ENCODE results near the gene PRSS53. TPM values are rescaled to one million over a fixed set of nuclear protein-coding genes. Genes with fewer than 3 reads are reported as not detected.

Gene PRSS53
- total RNA-seq, 1 donor, result 1.7 TPM

- TF ChIP-seq, protein P1, sequence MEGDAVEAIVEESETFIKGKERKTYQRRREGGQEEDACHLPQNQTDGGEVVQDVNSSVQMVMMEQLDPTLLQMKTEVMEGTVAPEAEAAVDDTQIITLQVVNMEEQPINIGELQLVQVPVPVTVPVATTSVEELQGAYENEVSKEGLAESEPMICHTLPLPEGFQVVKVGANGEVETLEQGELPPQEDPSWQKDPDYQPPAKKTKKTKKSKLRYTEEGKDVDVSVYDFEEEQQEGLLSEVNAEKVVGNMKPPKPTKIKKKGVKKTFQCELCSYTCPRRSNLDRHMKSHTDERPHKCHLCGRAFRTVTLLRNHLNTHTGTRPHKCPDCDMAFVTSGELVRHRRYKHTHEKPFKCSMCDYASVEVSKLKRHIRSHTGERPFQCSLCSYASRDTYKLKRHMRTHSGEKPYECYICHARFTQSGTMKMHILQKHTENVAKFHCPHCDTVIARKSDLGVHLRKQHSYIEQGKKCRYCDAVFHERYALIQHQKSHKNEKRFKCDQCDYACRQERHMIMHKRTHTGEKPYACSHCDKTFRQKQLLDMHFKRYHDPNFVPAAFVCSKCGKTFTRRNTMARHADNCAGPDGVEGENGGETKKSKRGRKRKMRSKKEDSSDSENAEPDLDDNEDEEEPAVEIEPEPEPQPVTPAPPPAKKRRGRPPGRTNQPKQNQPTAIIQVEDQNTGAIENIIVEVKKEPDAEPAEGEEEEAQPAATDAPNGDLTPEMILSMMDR (IDR thresholded peaks at IDR 0.05; ENCODE audit: insufficient read depth, low read depth, low read length), result no peak
- DNase-seq (ENCODE audit: low read depth), result no peak
- H3K4me3 ChIP-seq (ENCODE audit: low read depth, low read length), result peak overlapping the region; percentile 74
Observed at GRCh38 chr16:31093132-31093703, 4.5 kb upstream of the PRSS53 start.

DNA sequence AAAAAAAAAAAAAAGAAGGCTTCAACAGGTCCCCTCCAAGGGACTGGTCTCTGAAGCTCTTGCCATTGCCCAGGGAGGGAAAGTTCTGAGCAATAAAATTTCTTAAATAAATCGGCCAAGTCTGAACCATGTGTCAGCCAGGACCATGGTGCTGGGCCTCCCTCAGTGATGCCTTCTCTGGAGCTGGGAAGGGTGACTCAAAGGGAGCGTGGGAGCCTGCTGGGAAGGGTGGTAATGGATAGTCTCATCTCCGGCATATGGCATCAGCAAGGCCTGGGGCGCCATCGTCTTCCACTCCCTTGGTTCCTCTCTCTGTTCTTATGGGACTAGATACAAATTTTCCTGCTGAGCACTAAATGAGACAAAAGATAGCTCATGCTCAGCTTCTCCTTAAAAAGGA is 3.6 kb upstream of the PRSS53 start:
- no peak overlapping the region for H3K4me3 ChIP-seq (ENCODE audit: low read depth, low read length)
- TF ChIP-seq, protein P1 (IDR thresholded peaks at IDR 0.05; ENCODE audit: insufficient read depth, low read depth, low read length), result no peak
- DNase-seq (ENCODE audit: low read depth), result peak; percentile 33

GRCh38 chr16:31090540-31090939 is 1.8 kb upstream of the PRSS53 start:
- no peak for DNase-seq (ENCODE audit: low read depth)
- TF ChIP-seq, protein P1 (IDR thresholded peaks at IDR 0.05; ENCODE audit: insufficient read depth, low read depth, low read length), result no peak
- no peak overlapping the region for H3K4me3 ChIP-seq (ENCODE audit: low read depth, low read length)

DNA sequence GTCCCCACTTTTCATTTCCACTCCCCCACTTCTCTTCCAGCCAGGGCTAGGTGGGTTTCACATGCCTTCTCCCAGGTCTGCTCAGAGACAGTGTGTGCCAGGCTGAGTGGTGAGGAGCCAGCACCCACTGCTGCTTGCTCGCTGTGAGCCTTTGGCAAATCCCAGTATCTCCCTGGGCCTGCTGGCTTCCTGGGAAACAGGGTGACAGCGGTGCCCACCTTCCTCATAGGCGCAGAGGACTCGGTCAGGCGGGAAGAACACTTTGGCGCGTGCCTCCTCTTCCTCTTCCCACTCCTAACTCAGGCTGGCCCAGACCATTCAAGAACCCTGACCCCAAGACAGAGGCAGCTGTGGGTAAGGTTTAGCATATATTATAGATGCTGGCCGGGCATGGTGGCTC is 456 bp upstream of the PRSS53 start:
- H3K4me3 ChIP-seq (ENCODE audit: low read depth, low read length), result no peak overlapping the region
- no peak for DNase-seq (ENCODE audit: low read depth)
- TF ChIP-seq, protein P1 (IDR thresholded peaks at IDR 0.05; ENCODE audit: insufficient read depth, low read depth, low read length), result no peak

- TF ChIP-seq, protein P1 (IDR thresholded peaks at IDR 0.05; ENCODE audit: insufficient read depth, low read depth, low read length), result no peak
- H3K4me3 ChIP-seq (ENCODE audit: low read depth, low read length), result no peak overlapping the region
- DNase-seq (ENCODE audit: low read depth), result no peak
Observed at GRCh38 chr16:31087971-31088370, 772 bp downstream of the PRSS53 start.

DNA sequence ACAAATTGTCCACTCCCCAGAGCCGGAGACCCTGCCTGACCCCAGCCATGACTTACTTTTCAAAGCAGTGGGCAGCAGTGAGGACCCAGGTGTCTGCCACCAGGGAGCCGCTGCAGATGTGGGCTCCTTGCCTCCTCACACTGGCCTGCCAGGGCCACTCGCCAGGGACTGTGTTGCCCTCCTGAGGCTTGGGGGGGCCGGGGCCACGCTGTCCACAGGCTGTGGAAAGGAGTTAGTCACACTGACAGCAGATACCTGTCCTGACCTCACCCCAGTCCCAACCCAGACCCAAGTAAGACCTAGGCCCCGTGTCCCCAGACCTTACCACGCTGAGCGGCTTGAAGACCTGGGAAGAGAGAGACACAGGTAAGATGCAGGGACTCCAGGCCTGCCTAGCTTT is 1.3 kb downstream of the PRSS53 start:
- no peak overlapping the region for H3K4me3 ChIP-seq (ENCODE audit: low read depth, low read length)
- no peak for DNase-seq (ENCODE audit: low read depth)
- TF ChIP-seq, protein P1 (IDR thresholded peaks at IDR 0.05; ENCODE audit: insufficient read depth, low read depth, low read length), result no peak

- DNase-seq (ENCODE audit: low read depth), result no peak
- TF ChIP-seq, protein P1 (IDR thresholded peaks at IDR 0.05; ENCODE audit: insufficient read depth, low read depth, low read length), result no peak
- H3K4me3 ChIP-seq (ENCODE audit: low read depth, low read length), result no peak overlapping the region
Observed at GRCh38 chr16:31086629-31086906, 2.2 kb downstream of the PRSS53 start.

Measured in fibroblast of villous mesenchyme (primary cell).